ENCODE measurements around the gene HERC3.

Gene HERC3

GRCh38 chr4:88591787-88592599, at the start of gene HERC3:
Gene HERC3 (plus strand): TSS chr4:88592480. CDS start chr4:88605824, 13,344 bp downstream.
- peak; percentile 91 for DNase-seq (ENCODE audit: low spot score)

GRCh38 chr4:88549815-88550214, 42.5 kb upstream of the HERC3 start:
- DNase-seq (ENCODE audit: low spot score) = no peak

- DNase-seq (ENCODE audit: low spot score) = no peak
These were observed 24.7 kb upstream of the HERC3 start for GRCh38 chr4:88567591-88567990.

- peak; percentile 26 for DNase-seq (ENCODE audit: low spot score)
These were observed 22.3 kb upstream of the HERC3 start for GRCh38 chr4:88570001-88570400.

- peak; percentile 33 for DNase-seq (ENCODE audit: low spot score)
These were observed 18.9 kb upstream of the HERC3 start for GRCh38 chr4:88573276-88573980.

- DNase-seq (ENCODE audit: low spot score) = no peak
These were observed 18.3 kb upstream of the HERC3 start for GRCh38 chr4:88573995-88574394.

- DNase-seq (ENCODE audit: low spot score) = no peak
These were observed 17.1 kb upstream of the HERC3 start for GRCh38 chr4:88575186-88575585.

- no peak for DNase-seq (ENCODE audit: low spot score)
These were observed 9.8 kb upstream of the HERC3 start for GRCh38 chr4:88582493-88582892.

- no peak for DNase-seq (ENCODE audit: low spot score)
These were observed 8.4 kb upstream of the HERC3 start for GRCh38 chr4:88583631-88584470.

- no peak for DNase-seq (ENCODE audit: low spot score)
These were observed 7.8 kb upstream of the HERC3 start for GRCh38 chr4:88584471-88584900.

GRCh38 chr4:88585917-88586316, 6.4 kb upstream of the HERC3 start:
- DNase-seq (ENCODE audit: low spot score) = no peak

GRCh38 chr4:88587306-88587705, 5.0 kb upstream of the HERC3 start:
- DNase-seq (ENCODE audit: low spot score) = no peak

GRCh38 chr4:88592600-88593448, 544 bp downstream of the HERC3 start:
- peak; percentile 91 for DNase-seq (ENCODE audit: low spot score)

GRCh38 chr4:88597970-88598660, 5.8 kb downstream of the HERC3 start:
- no peak for DNase-seq (ENCODE audit: low spot score)

GRCh38 chr4:88599298-88599697, 7.0 kb downstream of the HERC3 start:
- no peak for DNase-seq (ENCODE audit: low spot score)

GRCh38 chr4:88599714-88600113, 7.4 kb downstream of the HERC3 start:
- DNase-seq (ENCODE audit: low spot score) = no peak

- peak; percentile 40 for DNase-seq (ENCODE audit: low spot score)
These were observed 8.0 kb downstream of the HERC3 start for GRCh38 chr4:88600176-88600838.

- DNase-seq (ENCODE audit: low spot score) = no peak
These were observed 12.8 kb downstream of the HERC3 start for GRCh38 chr4:88604978-88605678.

- no peak for DNase-seq (ENCODE audit: low spot score)
These were observed 13.5 kb downstream of the HERC3 start for GRCh38 chr4:88605736-88606135.

- DNase-seq (ENCODE audit: low spot score) = no peak
These were observed 14.6 kb downstream of the HERC3 start for GRCh38 chr4:88606832-88607231.

Measured in kidney tubule cell (primary cell).